KOPT-K1 (cell line): ENCODE data around the gene POTEM.
"Not testable (repeated sequence)": the region's sequence is repeated elsewhere in the genome, so short reads cannot be mapped to it uniquely, and the experiment has no call there.

Source experiments
- H3K27ac ChIP-seq: fragments of 200-600 bp; sonication (generic); 2 replicates; pipeline ENCODE4 v1.5.1; 2016; ENCODE audit warnings: antibody characterized with exemption, mild to moderate bottlenecking, low read depth, low read length; ENCODE audit not compliant: poor library complexity, severe bottlenecking
- H3K36me3 ChIP-seq: fragments of 200-600 bp; sonication (generic); 2 replicates; pipeline ENCODE4 v1.5.1; 2017; ENCODE audit warnings: antibody characterized with exemption, mild to moderate bottlenecking, low read length, moderate library complexity; ENCODE audit not compliant: insufficient read depth
- H3K9me3 ChIP-seq: fragments of 200-600 bp; sonication (generic); 2 replicates; pipeline ENCODE4 v1.5.1; 2017; ENCODE audit warnings: antibody characterized with exemption, low read length, mild to moderate bottlenecking; ENCODE audit not compliant: insufficient read depth, poor library complexity, severe bottlenecking

Gene POTEM

GRCh38 chr14:19011703-19012102, 44.5 kb downstream of the POTEM start:
- H3K27ac ChIP-seq, H3K9me3 ChIP-seq, H3K36me3 ChIP-seq: not testable (repeated sequence)

GRCh38 chr14:19015185-19015584, 48.0 kb downstream of the POTEM start:
- not testable (repeated sequence) for H3K9me3 ChIP-seq, H3K36me3 ChIP-seq, H3K27ac ChIP-seq

GRCh38 chr14:19025080-19025589, 57.9 kb downstream of the POTEM start:
- H3K9me3 ChIP-seq, H3K27ac ChIP-seq, H3K36me3 ChIP-seq: not testable (repeated sequence)

GRCh38 chr14:19026649-19027351, 59.6 kb downstream of the POTEM start:
- not testable (repeated sequence) for H3K27ac ChIP-seq, H3K36me3 ChIP-seq, H3K9me3 ChIP-seq

- not testable (repeated sequence) for H3K36me3 ChIP-seq, H3K9me3 ChIP-seq, H3K27ac ChIP-seq
Observed at GRCh38 chr14:19027895-19028294, 60.7 kb downstream of the POTEM start.

- not testable (repeated sequence) for H3K9me3 ChIP-seq, H3K36me3 ChIP-seq, H3K27ac ChIP-seq
Observed at GRCh38 chr14:19036811-19037382, 69.7 kb downstream of the POTEM start.

GRCh38 chr14:19038060-19038664, 70.9 kb downstream of the POTEM start:
- not testable (repeated sequence) for H3K9me3 ChIP-seq, H3K27ac ChIP-seq, H3K36me3 ChIP-seq

GRCh38 chr14:19038785-19039184, 71.6 kb downstream of the POTEM start:
- H3K27ac ChIP-seq, H3K9me3 ChIP-seq, H3K36me3 ChIP-seq: not testable (repeated sequence)

- H3K36me3 ChIP-seq, H3K27ac ChIP-seq, H3K9me3 ChIP-seq: not testable (repeated sequence)
Observed at GRCh38 chr14:19043384-19043783, 76.2 kb downstream of the POTEM start.
